Daoy (cell line): Measurements from ENCODE around the gene FAIM2. TPM values are rescaled to one million over a fixed set of nuclear protein-coding genes. Genes with fewer than 3 reads are reported as not detected.

Source experiments
- DNase-seq: peaks from one replicate; pipeline ENCODE4 v3.0.0-alpha.2; 2015; ENCODE audit warnings: low read depth
- total RNA-seq: library from RNA; depleted of rRNA; stranded (reverse); fragments of >200 nt; shearing (Covaris generic); gene quantifications from 2 replicates; pipeline ENCODE4 v1.2.3, GENCODE V29; 2014; rRNA removed

The FAIM2 gene
- 0.34 TPM in 1 of 2 replicates, not detected in the other for total RNA-seq

DNA sequence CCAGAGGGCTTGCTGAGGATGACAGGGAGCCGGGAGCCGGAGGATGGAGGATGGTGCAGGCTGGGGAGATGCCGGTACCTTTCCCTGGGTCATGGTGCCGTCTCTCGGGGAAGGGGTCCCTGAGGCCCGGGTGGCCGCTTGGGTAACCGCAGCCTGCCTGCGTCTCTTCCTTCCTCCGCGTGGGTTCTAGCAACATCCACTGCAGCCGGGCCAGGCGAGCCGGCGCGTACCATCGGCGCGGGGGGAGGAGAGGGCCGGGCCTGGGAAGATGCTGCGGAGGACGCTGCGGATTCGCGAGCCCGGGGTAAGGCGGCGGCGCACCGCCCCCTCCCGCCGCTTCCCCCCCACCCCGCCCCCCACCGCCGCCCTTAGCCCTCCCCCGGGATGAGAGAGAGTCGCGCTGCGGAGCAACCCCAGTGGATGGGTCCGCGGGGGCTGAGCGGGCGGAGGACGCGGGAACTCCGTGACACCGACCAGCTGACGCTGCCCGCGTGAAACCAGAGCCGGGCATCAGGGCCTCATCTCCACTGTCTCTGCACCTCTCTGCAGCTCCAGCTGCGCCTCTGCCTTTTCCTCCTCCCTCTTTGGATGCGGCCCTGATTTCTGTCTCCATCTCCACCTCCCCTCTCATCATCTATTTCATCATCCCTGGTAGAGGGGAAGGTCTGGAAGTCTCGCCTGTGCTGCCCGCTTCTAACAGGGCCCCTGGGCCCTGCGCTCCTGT lies at the start of gene FAIM2:
Gene FAIM2, minus strand, starts transcription at position 201 of the 724 bp plus-strand sequence. Its CDS starts 108 bp downstream, at position 93.
- DNase-seq, result no peak

DNA sequence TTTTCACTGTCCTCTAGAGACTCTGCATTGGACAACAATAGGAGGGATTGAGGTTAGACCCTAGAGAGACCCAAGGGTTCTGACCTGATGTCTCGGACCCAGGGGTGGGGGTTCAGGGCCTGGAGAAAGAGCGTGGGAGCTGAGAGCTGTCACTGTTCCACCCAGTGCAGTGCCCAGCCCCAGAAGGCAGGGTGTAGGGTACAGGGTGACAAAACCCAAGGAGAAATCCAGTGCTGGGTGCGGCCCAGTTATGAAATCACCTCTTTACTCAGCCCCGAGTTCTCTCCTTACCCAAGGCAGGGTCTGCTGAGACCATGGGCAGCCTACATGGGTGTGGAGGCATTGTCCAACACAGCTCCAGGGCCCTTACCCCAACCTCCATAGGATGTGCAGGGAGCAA lies 49.5 kb upstream of the FAIM2 start:
- DNase-seq, result no peak

DNA sequence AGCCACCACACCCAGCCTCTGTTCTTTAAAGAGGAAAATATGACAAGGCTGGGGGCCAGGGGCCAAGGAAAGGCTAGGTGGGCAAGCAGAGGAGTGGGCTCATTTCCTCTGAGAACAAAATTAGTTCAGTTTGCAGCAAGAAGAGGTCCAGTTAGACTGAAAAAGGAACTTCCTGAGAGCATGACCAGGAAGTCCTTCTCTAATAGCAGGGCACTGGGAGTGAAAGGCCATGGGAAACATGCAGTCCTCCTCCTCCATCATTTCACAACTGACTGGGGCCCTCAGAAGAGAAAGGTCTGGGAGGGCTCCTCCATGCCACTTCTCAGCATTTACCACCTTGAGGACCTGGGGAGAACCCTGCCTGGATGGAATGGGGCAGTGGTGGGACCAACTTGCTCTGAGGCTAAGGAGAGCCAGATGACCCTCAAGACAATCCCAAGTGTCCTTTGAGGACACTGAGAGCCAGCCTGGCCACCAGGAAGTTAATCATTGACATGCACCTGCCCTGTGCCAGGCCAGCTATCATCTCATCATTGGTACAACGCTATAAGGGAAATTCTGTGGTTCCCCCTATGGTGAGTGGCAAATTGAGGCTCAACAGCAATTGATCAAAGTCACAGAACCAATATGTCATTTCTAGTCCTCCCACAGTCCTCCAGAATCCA lies 48.8 kb upstream of the FAIM2 start:
- DNase-seq, result no peak

DNA sequence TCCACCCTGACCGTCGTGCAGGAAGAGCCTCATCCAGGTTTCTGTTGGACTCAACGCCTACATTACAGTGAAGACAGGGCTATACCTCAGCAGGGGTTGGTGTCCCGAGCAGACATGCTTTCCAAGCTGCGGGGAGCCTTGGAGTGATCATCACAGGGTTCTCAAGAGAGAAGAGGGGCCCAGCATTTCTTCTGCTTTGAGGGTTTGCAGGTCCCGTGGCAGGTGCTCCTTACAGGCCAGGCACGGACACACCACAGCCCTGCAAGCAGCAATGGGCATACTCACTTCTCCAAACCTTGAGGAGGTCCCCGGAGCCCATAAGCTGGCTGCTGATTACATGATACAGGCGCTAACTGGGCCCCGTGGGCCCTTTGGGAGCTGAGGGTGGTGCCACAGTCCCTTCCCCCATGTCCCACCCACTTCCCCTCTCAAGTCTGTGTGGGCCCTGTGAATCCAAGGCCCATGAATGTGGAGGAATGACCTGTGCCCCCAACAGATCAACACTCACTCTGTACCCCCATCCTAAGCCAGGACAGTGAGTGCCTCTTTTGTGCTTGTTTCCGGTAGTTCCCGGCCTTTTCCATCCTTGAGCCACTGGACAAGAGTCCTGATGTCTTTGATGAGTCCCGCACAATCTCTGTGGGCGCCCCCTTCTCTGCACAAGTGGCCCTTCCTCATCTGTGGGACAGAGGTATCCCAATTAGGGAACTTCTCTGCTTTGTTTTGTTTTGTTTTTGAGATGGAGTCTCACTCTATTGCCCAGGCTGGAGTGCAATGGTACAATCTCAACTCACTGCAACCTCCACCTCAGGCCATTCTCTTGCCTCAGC lies 47.9 kb upstream of the FAIM2 start:
- DNase-seq, result no peak

DNA sequence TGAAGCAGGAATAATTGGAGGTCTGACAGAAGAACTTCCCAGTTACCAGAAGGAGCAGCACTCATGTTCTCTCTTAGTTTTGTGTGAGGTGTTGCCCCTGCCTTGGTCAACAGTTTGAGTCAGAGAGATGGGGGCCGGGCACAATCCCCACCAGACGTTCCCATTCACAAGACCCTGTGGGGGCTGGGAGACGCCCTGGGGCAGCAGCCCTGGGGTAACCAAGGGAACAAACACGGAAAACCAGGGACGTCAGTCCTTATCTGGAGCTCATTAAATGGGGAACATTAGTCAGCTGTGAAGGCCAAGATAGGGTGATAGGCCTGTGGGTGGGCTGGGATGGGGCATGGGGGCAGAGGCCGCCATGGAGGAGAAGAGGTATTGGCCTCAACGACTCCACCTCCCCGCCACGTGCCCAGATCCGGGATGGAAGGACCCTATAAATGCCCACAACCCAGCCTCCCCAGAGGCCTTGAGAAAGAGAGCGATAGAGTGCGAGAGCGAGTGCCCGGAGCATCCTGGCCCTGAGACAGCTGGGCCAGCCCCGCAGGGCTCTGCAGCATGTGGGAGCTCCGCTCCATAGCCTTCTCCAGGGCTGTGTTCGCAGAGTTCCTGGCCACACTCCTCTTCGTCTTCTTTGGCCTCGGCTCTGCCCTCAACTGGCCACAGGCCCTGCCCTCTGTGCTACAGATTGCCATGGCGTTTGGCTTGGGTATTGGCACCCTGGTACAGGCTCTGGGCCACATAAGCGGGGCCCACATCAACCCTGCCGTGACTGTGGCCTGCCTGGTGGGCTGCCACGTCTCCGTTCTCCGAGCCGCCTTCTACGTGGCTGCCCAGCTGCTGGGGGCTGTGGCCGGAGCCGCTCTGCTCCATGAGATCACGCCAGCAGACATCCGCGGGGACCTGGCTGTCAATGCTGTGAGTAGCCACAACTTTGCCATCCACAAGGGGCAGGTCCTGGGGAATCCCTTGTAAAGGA lies 46.9 kb upstream of the FAIM2 start, which contains the start of gene AQP2:
Gene AQP2, plus strand, starts transcription at position 465 of the 979 bp plus-strand sequence. Its CDS starts 94 bp downstream, at position 559.
- no peak for DNase-seq

DNA sequence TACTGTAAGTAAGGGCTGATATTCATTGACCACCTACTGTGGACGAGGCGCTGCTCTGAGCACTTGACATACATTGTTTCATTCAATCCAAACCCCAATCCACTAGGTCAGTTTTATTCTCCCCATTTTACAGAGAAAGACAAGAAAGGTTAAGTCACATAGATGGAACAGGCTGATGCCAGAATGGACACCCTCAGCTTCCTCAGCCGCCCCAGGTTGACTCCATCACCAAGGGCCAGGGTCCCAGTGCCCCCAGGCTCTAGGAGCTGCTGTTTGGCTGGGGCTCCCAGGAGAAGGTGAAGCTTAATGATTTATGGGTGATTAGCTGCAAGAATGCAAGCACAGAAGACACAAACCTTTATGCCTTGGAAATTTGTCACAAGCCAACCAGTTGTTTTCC lies 46.2 kb upstream of the FAIM2 start:
- no peak for DNase-seq

DNA sequence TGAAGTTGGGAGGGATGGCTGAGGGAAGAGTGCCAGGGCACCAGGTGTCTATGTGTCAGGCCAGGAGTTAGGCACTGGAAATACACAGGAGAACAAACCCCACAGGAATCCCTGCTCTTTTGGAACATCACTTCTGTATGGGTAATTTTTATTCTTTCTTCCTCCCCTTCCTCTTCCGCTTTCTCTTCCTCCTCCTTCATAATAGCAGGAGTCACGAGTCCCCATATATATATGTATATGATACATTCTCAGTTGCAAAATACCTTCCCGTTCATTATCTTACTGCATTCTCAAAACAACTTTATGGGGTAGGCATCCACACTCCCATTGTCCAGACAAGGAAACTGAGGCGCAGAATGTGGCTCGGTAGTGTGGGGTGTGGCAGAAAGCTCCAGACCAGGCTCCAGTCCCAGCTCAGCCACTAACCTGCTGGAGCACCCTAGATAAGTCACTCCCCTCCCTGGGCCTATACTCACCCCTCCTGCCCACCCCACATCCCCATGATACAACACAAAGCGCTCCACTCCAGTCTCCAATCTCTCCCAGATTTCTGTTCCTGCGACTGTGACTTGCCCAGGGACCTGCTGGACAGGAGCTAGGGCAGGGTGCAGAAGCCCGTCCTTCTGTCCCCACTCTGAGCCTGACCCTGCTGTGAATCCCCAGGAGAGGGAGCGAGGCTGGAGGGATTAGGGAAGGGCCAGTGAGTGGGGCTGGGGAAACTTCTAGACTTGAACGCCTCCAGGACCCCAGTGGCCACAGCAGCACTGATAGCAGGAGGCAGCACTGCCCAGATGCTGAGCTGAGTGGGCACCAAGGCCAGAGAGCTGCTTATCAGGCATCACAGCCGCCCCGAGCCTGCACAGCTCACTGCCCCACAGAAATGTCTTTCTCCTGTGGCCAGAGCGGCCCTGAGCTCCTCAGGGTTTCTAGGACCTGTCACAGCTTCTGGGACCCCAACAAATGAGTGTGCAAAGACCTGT lies 45.5 kb upstream of the FAIM2 start:
- DNase-seq, result no peak

DNA sequence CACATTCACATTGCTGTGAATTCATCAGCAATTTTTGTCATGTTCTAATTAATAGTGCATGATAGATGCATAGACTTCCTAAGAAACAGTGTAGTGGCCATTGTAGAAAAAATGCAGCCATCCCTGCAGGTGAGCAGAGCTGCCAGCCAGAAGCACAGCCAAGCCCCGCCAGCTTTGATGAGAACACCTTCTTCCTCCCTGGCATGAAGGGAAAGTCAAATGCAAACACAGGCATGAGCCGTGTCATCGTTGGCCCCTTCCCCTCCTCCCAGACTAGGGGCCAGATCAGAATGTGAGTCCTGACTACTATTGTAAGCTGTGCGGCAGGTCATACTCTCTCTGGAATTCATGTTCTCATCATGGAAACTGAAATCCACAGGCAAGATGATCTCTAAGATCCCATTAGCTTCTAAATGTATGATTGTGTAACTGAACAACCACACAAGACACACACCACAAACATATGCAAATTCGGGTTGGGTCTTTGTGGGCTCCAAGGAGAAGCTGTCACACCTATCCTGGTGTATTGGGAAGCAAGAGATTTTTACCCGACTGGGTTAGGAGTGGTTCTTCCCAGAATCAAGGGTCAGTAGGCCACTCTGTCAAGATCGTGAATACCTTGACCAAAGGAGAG lies 44.0 kb upstream of the FAIM2 start:
- no peak for DNase-seq

DNA sequence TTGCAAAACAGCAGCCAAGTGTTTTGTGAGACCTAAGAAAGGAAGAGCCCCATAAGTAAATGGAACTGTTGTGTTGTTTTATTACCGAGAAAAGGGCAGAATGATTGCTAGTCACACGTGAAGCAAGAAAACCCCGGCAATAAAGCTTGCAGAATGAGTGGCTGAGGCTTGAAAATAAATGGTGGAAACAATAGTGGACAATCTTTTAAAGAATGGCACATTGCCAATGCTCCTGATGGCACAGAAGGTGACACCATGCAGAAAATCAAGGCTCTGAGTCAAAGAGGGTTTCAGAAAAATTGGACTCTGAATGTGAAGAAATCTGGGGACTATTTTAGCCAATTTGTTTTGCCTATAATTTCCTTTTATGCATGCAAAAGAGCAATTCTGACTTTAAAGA lies 42.8 kb upstream of the FAIM2 start:
- DNase-seq, result no peak

DNA sequence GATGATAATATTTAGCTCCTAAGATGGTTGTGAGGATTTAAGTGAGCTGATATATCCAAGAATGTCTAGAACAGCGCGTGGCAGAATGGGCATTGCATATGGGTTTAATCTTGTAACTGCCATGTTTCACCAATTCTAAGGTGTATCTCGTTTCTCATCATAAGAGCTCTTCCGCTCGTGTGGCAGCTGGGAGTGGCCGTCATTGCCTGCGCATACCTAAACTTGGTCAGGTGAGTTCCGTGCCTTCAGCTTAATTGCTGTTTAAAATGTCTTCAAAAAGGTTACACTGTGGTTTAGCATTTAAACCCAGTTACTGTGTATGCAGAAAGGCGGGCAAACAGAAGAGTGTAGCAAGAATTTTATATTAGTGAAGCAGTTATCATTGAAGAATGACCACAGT lies 42.4 kb upstream of the FAIM2 start:
- DNase-seq, result no peak

DNA sequence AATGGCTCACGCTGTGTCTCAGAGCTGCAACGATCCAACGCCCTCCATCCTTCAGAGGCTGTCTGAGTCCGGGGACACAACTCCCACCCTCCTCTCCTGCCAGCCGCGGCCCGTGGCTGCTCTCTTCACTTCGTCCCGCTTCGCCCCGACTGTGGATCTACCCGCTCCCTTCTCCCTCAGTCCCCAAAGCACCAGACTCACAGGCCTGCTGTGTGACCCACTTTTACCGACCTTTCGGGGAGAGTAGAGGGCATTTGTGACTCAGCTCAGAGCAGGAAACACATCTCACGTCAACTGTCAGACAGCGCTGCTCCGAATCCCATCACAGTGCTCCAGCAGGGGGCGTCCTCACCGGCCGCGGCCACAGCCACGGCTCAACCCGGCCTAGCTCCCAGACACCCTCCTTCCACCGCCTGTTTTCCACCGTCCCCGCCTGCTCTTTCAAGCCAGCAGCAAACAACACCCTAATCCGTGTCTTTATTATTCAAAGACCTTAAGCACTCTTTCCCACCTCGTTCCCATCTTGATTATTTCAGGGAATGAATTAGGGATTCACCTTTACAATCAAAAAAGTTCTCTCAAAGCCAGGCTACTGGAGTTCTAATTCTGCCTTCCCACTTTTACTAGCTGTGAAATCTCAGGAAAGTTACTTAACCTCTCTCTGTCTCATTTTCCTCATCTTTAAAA lies 41.8 kb upstream of the FAIM2 start:
- peak; percentile 91 for DNase-seq

DNA sequence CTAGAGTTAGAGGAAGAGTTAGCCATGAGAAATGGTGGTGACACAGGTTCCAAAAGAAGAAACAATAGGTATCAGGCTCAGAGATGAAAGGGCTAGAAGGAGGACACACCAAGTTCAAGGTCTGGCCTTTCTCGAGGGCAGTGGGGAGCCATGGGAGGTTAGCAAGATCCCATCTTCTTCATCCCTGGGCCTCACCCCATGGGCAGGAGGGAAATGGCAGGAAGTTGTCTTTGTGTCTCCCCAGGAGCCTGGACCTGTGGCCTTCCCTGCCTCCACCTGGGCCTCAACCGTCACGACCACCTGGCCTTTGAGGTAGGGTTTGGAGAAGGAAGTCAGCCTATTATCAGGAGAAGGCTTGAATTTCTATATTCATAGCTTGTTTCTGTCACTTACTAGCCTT lies 41.0 kb upstream of the FAIM2 start:
- DNase-seq, result no peak

DNA sequence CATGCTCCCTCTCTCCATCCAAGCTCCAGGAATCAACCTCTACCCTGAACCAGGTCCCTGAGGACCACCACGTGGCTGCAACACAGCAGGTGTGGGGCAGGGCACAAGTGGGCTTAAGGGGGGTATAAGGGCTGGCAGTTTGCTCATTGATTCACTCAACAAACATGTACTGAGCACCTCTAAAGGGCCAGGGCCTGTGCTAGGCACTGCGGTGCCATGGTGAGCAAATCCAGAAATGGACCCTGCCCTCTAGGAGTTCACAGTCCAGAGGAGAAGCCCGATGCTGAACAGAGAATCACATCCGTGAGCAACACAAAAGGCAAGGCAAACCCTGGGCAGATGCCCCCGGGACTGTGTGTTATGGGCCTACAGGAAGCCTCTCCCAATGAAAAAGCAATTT lies 40.3 kb upstream of the FAIM2 start:
- DNase-seq, result no peak

DNA sequence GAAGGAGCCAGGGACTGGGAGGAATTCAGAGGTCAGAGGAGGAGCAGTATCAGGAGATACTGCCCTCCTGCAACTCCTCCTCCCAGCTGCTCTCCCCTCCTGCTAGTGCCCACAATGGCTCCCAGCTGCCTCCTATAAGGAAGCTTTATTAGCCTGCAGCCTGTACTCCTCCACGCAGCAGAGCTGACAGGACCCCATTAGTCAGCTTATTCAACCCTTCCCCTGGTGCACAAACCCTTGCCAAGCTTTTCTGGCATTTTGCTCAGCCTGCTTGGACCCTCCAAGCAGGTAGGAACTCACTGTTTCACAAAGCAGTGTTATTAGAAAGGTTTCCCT lies 39.9 kb upstream of the FAIM2 start:
- no peak for DNase-seq

DNA sequence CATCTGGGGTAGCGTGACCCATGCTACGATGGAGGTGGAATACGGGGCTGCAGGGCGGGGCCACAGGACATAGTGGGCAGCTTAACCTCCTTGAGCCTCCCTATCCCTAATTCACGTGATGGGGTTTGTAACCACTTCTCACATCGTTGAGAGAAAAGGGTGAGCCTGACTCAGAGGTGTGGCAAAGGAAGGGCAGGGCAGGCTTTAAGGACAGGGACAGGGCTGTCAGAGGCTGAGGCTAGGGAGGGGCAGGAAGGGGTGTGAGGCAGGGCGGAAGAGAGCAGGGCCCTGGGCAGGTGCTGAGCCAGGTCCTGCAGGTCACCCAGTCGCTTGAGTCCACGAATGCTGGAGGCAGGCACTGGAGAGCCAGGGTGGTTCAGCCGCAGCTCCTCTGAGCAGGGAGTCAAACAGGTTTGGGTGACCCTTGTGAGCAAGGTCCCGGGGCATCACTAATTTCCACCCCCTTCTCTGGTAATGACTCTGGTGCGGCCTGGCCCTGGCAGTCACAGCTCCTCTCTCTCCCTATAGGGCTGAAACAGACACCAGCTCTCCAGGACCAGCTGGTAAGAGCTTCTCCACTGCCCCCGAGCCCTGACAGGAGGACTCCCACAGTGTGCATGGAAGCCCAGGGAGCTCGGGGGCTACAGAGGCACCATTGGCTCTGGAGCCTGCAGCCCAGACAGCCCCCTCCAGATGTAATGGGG lies 39.4 kb upstream of the FAIM2 start:
- no peak for DNase-seq

DNA sequence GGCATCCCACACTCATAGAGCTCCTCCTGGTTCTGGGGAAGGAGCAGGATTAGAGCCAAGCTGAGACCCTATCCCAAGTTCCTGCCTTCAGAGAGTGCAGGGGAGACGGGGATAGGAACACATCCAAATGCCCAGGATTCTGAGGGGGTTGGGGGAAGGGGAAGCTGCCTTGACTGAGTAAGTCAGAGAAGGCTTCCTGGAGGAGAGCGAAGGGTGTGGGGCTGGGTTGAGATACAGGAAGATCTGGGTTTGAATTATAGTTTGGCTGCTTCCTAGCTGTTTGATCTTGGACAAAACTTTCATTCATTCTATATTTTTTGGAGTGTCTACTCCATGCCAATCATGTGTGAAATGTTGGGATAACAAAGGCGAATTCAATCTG lies 38.8 kb upstream of the FAIM2 start:
- no peak for DNase-seq

DNA sequence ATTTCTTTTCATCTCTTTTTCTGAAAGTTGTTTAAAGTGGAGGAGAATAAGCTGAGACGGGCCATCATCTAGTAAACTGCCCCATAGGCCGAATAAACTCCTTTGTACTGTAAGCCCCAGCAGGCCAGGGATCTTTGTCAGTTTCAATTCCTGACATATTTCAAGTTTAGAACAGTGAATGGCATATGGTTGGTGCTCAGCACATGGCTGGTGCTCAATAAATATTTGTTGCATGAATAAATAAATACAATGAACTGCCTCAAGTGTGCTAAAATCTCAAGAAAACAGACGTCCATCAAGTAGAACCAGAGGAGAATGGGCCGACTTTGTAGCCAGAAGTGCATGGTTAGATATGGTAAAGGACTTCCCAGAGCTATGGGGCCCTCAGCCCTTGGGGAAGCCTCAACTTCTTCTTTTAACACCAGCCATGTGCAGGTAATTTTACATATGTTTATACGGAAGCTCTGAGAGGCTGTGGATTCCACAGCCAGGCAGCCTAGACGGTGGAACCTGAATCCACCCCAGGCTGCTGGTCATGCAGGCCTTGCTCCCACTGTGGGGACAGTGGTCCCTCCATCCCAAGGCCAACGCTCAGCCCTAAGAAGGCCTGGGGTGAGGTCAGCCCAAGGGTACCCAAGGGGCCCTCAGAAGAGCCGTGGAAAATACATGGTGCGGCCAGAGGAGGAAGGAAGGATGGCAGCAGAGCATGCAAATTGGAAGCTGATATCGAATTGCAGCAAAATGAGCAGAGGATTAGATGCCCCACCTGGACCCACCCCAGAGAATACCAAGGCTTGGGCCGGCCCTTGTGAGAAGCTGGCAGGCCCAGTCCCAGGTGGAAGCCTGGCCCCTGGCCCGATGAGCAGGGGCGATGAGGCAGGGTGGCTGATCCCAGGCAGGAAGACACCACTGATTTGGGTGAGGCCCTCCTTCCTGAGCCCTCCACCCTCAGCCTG lies 38.1 kb upstream of the FAIM2 start:
- no peak for DNase-seq
